Left lung (tissue), 10 donors: ENCODE results near the gene CYFIP2. TPM values are rescaled to one million over a fixed set of nuclear protein-coding genes. Genes with fewer than 3 reads are reported as not detected.

Experiments used
- ATAC-seq: fragments of 200-7000 bp; cut with Tn5 transposase; one replicate; pipeline ENCODE4 v1.9.1; 2020; ENCODE audit warnings: moderate library complexity
- DNase-seq, 4 donors: peaks; one replicate each; pipeline ENCODE4 v3.0.0-alpha.2; 2013 to 2020
- H3K27ac ChIP-seq, 2 donors: fragments of 200-600 bp; sonication (generic) in 1 of 2; one replicate each; pipeline versions ENCODE4 v1.5.0 to v1.8.0; 2020 to 2021
- H3K27me3 ChIP-seq, 2 donors: fragments of 200-600 bp; sonication (generic) in 1 of 2; one replicate each; pipeline versions ENCODE4 v1.5.0 to v1.8.0; 2020 to 2021
- H3K36me3 ChIP-seq, 2 donors: fragments of 200-600 bp; sonication (generic) in 1 of 2; one replicate each; pipeline versions ENCODE4 v1.5.0 to v1.8.0; 2020 to 2021
- H3K4me1 ChIP-seq, 2 donors: fragments of 200-600 bp; one replicate each; pipeline ENCODE4 v1.8.0; 2021
- H3K4me3 ChIP-seq, 2 donors: fragments of 200-600 bp; sonication (generic) in 1 of 2; one replicate each; pipeline versions ENCODE4 v1.5.0 to v1.8.0; 2020 to 2021; ENCODE audit warnings: mild to moderate bottlenecking in 1 of 2
- H3K9me3 ChIP-seq, 2 donors: fragments of 200-600 bp; sonication (generic) in 1 of 2; one replicate each; pipeline versions ENCODE4 v1.5.0 to v1.8.0; 2020 to 2021
- intact Hi-C, 2 donors: fragments of 100-400 bp; cut with DNase I; formaldehyde crosslinking; loops; one replicate each; pipeline versions ENCODE4 v1.11.2 to v1.14.2; 2022
- polyA plus RNA-seq, 6 donors: library from polyadenylated mRNA; unstranded; fragments of 120-200 nt; gene quantifications; one replicate each; pipeline ENCODE4 v1.2.1, GENCODE V29; 2013; ENCODE audit not compliant: insufficient read length in 6 of 6
- total RNA-seq, 2 donors: library from RNA; stranded (reverse); fragmentation: NEBNext Ultra II Directional; extraction: Animal tissue kit (Norgen Biotek cat#: 25700); gene quantifications; one replicate each; pipeline ENCODE4 v1.2.1, GENCODE V29; 2021
- TF ChIP-seq, protein P1 (sequence below), 2 donors: fragments of 200-600 bp; sonication (generic) in 1 of 2; IDR thresholded peaks; one replicate each; pipeline versions ENCODE4 v1.5.0 to v1.8.0; 2021; ENCODE audit warnings: antibody characterized with exemption in 2 of 2
- donor health status: DM: no; HTN: yes; CAD: no.
- donor health status: DM: no; HTN: no; CAD: no.

CYFIP2 gene
- total and polyA plus RNA-seq, 8 donors, result 25.6 to 63.4 (median 31.2) TPM

DNA sequence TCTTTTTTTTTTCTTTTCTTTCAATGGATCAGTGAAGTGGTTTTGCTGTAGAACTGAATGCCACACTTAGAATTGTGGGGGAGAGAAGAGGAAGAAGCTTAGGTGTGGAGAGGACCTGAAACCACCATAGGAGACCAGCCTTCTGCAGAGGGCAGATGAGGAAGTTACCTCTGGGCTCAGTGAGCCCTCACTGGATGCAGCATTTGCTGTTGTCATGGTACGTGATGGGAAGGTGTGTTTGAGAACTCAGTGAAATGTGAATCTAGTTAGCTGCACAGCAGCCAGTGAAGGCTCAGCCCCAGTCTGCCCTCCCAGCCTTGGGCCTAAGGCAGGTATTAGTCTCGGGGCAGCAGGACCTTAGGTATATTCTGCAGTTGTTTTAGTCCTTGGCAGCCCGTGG lies 17.5 kb downstream of the CYFIP2 start:
- Histone ChIP-seq H3K9me3 (no peaks in the 10 kb centered on the region), H3K4me1 (peaks cover 4 to 29% of the 10 kb centered on the region in 2 donors), H3K27me3 (no peaks in the 10 kb centered on the region), H3K36me3 (peaks cover 0 to 13% of the 10 kb centered on the region in 2 donors), H3K4me3 (no peak overlapping the region), H3K27ac (no peak overlapping the region)
- intact Hi-C loops, result no loop called here
- TF ChIP-seq, protein P1, sequence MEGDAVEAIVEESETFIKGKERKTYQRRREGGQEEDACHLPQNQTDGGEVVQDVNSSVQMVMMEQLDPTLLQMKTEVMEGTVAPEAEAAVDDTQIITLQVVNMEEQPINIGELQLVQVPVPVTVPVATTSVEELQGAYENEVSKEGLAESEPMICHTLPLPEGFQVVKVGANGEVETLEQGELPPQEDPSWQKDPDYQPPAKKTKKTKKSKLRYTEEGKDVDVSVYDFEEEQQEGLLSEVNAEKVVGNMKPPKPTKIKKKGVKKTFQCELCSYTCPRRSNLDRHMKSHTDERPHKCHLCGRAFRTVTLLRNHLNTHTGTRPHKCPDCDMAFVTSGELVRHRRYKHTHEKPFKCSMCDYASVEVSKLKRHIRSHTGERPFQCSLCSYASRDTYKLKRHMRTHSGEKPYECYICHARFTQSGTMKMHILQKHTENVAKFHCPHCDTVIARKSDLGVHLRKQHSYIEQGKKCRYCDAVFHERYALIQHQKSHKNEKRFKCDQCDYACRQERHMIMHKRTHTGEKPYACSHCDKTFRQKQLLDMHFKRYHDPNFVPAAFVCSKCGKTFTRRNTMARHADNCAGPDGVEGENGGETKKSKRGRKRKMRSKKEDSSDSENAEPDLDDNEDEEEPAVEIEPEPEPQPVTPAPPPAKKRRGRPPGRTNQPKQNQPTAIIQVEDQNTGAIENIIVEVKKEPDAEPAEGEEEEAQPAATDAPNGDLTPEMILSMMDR (IDR thresholded peaks at IDR 0.05), result no peak
- ATAC-seq, result no peak
- DNase-seq, result no peak

DNA sequence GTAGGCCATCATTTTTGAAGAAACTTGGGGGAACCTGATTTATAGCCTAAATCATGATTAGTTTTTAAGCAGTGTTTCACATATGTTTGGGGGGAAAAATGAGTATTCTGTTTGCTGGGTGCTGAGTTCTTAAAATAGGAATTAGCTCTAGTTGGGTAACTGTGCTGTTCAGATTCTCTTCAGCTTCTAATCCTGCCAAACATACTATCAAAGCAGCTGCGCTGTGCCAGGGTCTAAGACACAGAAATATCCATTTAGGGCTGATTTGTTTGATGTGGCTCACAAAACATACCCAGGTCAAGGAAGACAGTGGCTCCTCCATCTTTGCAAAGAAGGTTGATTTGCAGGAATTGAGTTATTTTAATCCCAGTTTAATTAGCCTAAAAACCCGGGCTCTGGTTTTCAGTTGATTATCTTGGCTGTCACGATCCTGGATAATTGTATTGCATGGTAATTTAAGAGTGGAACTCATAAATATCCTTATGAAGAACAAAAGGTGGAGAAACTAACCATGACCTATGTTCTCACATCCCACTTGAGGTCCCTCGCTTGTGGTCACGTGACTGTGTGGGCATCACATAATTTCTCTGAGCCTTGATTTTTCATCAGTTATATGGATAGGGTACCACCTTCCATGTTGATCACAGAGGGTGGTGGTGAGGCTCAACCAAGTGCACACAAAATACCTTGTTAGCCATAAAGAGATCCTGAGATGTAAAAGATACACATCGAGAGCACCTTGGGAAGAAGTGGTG lies 18.7 kb downstream of the CYFIP2 start:
- no peaks in the 10 kb centered on the region for H3K27me3 ChIP-seq
- intact Hi-C loops, result no loop called here
- TF ChIP-seq, protein P1 (IDR thresholded peaks at IDR 0.05), result no peak
- H3K9me3 ChIP-seq, result no peaks in the 10 kb centered on the region
- peaks cover 0 to 13% of the 10 kb centered on the region in 2 donors for H3K36me3 ChIP-seq
- ATAC-seq (no peak), DNase-seq (no peak)
- no peak overlapping the region for H3K4me3 ChIP-seq
- no peak overlapping the region for H3K27ac ChIP-seq
- H3K4me1 ChIP-seq, result peaks cover 4 to 22% of the 10 kb centered on the region in 2 donors

DNA sequence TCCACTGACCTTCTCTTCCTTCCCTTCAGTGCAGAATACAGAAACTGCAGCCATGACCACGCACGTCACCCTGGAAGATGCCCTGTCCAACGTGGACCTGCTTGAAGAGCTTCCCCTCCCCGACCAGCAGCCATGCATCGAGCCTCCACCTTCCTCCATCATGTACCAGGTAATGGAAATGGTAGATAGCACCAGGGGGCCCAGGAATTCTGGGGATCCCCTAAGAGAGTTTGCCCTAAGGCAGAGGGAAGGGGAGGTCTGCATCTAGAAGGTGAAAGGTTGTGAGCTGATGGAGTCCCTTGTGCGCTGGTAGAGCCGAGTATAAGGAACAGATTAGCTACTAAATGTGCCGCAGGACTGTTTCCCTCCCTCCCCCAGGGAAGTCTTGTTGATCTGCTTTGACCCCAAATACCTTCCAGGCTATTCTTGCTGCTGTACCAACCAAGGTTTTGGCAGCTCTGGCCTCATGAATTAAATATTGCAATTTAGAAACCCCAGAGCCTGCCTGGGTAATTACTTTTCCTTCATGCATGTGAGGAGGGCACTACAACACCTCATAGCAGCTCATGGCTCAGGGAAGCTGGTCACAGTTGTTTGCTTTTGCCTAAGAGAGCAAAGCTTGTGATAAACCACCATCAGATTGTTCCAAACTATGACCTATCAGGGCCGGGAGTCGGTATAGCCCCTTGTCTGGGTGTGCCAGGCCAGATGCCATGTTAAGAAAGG lies 19.6 kb downstream of the CYFIP2 start:
- Histone ChIP-seq H3K9me3 (no peaks in the 10 kb centered on the region), H3K27me3 (no peaks in the 10 kb centered on the region), H3K36me3 (peaks cover 0 to 20% of the 10 kb centered on the region in 2 donors), H3K4me1 (peaks cover 0 to 14% of the 10 kb centered on the region in 2 donors), H3K4me3 (no peak overlapping the region), H3K27ac (no peak overlapping the region)
- intact Hi-C loops, result no loop called here
- ATAC-seq (no peak), DNase-seq (no peak)
- TF ChIP-seq, protein P1 (IDR thresholded peaks at IDR 0.05), result no peak

DNA sequence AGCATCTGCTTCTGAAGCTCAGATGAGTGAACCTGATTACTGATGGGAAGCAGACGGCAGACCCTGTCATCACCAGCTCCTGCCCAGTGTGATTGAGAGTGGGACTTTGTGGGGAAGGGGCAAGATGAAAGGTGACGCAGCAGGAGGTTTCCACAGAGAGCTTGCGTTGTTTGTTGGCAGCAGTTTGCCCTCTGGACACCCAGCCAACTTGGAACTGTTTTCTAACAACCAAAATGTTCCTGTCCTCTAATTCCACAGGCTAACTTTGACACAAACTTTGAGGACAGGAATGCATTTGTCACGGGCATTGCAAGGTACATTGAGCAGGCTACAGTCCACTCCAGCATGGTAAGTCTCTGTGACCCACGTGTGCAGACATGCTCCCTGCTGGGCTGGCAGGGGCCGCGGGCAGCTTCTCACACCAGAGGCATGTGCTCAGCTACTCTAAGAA lies 20.9 kb downstream of the CYFIP2 start:
- ATAC-seq, result no peak
- Histone ChIP-seq H3K27me3 (no peaks in the 10 kb centered on the region), H3K27ac (no peak overlapping the region), H3K9me3 (no peaks in the 10 kb centered on the region), H3K4me3 (no peak overlapping the region), H3K4me1 (peaks cover 0 to 6% of the 10 kb centered on the region in 2 donors), H3K36me3 (peaks cover 0 to 20% of the 10 kb centered on the region in 2 donors)
- TF ChIP-seq, protein P1 (IDR thresholded peaks at IDR 0.05), result no peak
- intact Hi-C loops, result no loop called here
- DNase-seq, result no peak
